ENCODE data around the gene F5.

Gene F5

DNA sequence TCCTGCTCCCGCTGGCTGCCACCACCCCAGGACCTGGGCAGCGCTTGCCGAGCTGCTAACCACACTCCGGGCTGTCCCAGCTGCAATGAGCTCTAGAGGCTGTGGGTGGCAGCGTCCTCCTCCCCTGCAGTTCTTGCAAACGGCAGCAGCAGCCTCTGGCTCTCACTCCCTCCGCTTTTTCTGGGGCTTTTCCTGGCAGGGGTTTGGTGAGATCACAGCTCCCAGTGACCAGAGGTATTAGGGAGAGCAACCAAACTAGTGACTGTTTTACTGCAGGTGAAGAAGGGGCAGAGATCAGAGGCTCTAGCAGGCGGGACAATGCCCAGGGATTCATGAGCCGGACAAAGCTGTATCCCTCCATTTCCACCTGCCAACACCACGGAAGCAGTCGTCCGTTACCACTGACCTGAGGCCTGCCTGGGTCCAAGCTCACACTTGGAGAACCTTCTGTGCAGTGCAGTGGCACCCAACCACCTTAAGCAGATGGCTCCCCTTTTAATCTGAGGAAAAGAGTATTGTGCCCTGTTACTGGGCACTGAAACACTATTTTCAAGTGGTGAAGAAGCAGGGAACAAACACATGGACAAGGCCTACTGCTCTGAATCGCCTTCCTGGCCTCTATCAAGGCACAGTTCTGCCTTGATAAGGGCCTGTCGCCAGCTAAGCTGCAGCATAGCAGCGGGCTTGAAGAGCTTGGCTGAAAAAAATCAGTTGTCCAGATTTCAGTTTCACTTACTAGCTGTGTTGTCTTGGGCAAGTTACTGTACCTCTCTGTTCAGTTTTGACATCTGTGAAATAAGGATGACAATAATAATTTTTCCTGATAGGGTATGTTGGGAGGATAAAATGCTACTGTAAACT is at the start of gene F5:
Gene F5, minus strand, starts transcription at position 87 of the 861 bp plus-strand sequence. CDS start 95 bp downstream, outside the sequence.
- DNase-seq, result peak; percentile 69

DNA sequence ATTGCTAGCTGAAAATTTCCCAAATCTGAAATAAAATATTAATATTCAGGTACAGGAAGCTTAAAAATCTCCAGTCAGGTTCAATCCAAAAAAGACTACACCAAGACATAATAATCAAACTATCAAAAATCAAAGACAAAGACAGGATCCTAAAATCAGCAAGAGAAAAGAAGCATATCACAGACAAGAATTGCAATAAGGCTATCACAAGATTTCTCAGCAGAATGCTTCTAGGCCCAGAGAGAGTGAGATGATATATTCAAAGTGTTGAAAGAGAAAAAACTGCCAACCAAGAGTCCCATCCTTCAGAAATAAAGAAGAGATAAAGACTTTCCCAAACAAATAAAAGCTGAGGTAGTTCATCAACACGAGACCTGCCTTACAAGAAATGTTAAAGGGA is 48.6 kb upstream of the F5 start:
- DNase-seq, result no peak

- DNase-seq, result no peak
Measured at GRCh38 chr1:169634145-169634544, 47.9 kb upstream of the F5 start.

- no peak for DNase-seq
Measured at GRCh38 chr1:169631249-169631648, 45.0 kb upstream of the F5 start.

GRCh38 chr1:169630006-169630405 is 43.7 kb upstream of the F5 start, which contains the start of gene SELP:
Gene SELP, minus strand, starts transcription at chr1:169630124. Its CDS starts 50 bp downstream, at chr1:169630074.
- DNase-seq, result no peak

- DNase-seq, result no peak
Measured at GRCh38 chr1:169624912-169625311, 38.6 kb upstream of the F5 start.

GRCh38 chr1:169624122-169624521 is 37.8 kb upstream of the F5 start:
- DNase-seq, result no peak

DNA sequence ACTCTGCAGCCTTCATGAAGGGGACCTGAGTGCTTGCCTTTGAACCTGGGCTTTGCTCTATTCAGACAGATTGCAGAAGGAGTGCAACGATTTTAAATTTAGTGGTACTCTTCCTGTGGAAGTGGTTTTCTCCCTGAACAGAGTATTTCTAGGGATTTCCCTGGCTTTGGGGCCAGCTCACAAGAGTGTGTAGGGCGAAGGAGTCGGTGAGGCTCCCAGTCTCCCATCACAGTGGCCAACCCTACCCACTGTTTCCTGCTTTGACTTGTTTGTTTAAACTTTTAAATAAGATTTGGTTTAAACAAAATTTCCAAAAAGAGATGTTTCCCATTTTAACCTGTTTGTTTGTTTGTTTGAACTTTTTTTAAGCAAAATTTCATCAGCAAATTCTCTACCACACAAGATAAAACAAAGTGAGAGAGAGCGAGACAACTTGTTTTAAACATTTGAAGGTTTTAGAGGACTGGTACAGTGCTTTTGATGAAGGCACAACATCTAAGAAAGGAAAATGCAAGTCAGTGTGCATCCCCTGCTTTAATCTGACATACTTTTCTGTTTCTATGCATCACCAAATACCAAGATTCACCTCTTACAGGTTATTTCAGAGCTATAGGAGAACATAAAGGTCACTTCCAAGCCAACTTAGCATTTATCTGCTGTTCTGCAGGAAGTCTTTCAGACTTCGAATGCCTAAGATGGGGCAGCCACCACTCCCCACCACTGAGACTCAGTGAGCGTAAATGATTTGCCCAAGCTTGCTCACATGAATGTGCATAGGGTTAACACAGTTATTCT is 37.0 kb upstream of the F5 start:
- no peak for DNase-seq

DNA sequence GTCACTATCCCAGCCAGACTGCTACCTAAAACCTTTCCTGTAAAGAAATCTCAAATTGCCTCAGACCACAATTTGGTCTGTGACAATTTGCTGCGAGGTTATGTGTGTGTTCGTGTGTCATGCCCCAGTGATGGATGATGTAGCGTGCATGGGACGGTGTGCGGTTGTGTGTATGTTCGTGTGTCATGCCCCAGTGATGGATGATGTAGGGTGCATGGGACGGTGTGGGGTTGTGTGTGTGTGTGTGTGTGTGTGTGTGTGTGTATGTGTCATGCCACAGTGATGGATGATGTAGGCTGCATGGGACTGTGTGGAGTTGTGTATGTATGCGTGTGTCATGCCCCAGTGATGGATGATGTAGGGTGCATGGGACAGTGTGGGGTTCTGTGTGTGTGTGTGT is 34.3 kb upstream of the F5 start:
- no peak for DNase-seq

DNA sequence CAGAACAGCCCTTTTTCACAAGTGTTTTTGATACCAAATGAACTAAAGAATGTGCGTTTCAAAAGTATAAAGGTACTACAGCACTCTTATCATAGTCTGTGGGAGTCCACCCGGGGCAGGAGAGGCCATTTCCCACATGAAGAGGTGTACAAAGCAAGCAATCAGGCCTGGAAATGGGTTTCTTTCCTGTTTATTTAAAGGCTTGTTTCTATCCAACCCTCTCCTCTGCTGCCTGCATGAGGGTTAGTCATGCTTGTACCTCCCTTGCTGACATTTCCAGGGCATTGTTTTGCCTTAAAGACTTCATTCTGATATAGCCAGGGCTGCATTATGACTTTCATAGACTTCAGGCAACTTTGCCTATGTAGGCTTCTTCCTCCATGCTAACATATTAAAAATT is 32.1 kb upstream of the F5 start:
- no peak for DNase-seq

GRCh38 chr1:169615803-169616202 is 29.5 kb upstream of the F5 start:
- DNase-seq, result no peak

DNA sequence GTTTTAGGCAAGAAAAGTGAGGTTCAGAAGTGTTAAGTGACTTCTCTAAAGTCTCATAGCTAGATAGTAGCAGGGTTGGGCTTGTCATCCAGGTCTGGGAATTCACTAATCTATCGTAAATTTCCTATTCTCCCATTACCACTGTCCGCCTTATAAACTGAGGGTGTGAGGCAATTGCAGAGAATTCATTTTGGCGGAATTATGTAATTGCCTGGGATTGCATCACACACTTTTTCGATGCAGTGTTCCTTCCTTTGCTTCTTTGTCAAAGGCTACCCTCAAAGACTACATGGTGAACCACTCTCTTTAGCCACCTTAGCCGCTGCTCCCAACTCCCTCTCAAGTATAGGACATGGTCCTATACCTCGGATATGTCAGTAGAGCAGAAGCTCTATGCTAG is 24.6 kb upstream of the F5 start:
- DNase-seq, result no peak

DNA sequence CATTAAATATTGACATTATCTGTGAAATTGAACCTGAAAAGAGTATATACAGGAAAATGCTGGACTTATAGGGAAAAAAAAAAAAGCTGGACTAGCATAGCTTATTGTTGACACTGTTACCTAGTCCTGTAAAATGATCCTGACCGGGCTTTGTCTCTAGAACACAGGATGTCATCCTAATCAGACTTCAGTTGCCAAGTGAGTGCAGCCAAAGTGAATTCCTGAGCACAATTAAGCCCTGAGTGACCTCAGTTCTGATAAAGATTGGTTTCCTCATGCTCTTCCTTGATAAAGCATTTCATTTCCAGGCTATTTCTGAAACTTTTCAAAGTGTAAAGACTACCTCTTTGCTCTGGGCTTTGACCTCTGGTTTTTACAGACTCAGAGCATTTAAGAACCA is 23.8 kb upstream of the F5 start:
- no peak for DNase-seq

DNA sequence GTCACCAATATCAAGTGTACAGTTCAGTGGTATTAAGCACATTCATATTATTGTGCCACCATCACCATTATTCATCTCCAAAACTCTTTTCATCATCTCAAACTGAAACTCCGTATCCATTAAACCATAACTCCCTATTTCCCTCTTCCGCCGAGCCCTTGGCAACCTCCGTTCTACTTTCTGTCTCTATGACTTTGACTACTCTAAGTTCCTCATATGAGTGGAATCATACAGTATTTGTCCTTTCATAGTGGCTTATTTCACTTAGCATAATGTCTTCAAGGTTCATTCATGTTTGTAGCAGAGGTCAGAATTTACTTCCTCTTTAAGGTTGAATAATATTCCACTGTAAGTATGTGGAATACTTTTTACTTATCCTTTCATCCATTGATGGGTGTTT is 21.9 kb upstream of the F5 start:
- no peak for DNase-seq

GRCh38 chr1:169604781-169605560 is 18.7 kb upstream of the F5 start:
- DNase-seq, result peak; percentile 45

DNA sequence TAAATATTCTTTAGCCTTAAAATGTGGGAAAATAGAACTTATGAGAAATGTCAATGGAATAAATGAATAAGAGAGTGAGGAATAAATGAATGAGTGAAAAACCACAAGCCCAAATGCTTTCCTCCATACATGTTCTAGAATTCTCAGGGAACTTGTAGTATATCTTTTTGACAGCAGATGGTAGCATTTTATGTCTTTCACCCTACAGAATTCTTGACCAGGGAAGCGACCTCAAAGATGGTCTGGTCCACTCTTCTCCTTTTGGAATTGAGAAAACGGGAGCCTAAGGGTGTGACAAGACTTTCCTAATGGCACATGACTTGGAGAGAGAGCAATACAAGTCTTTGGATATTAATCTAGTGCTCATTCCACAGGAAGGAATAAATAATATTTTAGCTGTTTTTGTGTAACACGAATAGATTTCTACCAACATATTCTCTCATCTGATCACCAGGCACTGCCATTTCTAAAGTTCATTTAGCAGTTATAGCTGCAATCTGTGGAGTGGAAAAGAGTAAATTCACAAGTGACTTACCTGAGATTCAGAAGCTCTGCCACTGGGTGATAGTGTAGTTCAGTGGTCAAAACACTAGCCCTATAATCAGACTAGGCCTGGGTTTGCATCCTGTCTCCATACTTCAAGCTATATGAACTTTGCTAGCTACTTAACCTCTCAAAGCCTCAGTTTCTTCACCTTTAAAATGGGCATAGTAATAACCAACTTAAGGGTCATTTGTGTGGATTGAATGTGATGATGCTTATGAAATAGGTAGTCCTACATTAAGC is 15.0 kb upstream of the F5 start:
- peak; percentile 35 for DNase-seq

GRCh38 chr1:169595764-169596711 is 9.8 kb upstream of the F5 start:
- peak; percentile 9 for DNase-seq

DNA sequence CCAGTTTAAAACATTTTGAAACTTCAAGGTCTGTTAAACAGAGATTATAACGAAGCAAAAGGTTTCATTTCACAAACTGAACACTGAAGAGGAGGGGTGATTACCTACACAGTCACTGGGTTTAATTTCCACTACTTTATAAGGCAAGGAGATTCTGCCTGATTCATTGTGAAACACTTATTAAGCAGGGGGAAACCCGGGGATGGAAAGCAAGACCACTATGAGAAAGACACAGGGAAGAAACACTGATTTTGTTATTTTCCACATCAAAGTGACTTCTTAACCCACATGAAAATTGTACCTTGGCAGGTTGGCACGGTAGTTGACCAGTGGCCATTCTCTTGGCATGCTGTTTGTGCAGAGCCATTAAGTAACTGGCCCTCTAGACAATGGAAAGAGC is 8.1 kb upstream of the F5 start:
- no peak for DNase-seq

DNA sequence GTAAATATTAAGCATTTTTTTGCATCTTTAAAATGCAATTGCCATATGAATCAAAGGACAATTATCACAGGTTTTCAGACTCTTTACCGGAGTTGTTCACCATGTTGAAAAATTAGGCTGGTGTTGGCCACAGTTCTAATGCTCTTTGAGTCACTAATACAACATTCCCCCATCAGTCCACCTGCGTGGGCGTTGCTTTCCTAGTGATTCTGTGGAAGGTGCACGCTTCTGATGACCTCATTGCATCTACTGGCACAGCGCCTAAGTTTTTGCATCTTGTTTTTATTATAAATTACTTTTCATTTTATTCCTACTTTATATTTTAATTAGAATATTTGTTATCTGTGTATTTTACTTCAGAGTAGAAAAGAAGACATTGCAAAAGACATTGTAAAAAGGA is 4.7 kb upstream of the F5 start:
- no peak for DNase-seq

- DNase-seq, result no peak
Measured at GRCh38 chr1:169588785-169589485, 2.7 kb upstream of the F5 start.

DNA sequence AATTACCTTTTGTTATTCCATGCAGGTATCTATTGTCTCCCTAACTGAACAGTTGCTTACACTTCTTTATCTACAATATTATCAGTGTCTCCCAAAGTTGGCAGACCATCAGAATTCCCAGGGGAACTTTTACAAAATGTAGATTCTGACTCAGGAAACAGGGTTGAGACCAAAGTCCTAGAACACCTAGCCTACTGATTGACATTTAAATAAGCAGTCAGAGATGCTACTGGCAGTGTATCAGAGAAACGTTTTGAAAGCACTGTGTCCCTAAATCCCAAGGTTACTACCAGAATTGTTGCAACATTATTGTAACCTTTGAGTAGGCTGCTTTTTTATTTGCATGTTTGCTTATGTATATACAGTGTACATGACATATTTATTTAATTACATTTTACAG is 1.8 kb upstream of the F5 start:
- DNase-seq, result no peak

Data from hematopoietic multipotent progenitor cell treated with erythropoietin and hydrocortisone succinate and interleukin-3 and kit ligand, for 8 days (in vitro differentiated cells).